HepG2 (cell line): ENCODE measurements around the gene ZPLD1. TPM values are rescaled to one million over a fixed set of nuclear protein-coding genes. Genes with fewer than 3 reads are reported as not detected.

Experiments used
- ATAC-seq: fragments of 200-7000 bp; cut with Tn5 transposase; 3 replicates; pipeline ENCODE4 v1.9.1; 2020; ENCODE audit warnings: mild to moderate bottlenecking, moderate library complexity
- BruUV-seq: library from RNA; stranded (reverse); fragments of 400-500 nt; replicated peaks from 2 replicates; lab custom pipeline; 2021; lab: Mats Ljungman, UMichigan
- CTCF ChIA-PET: fragments of 300-600 bp; formaldehyde crosslinking; extraction: SDS; loops from one replicate; lab custom pipeline; 2021; ENCODE audit warnings: low total read pairs, inconsistent platforms, low intra/inter-chr PET ratio; lab: Yijun Ruan, JAX
- POLR2A ChIA-PET: fragments of 350-600 bp; sonication (Branson Sonifier 250); formaldehyde crosslinking; loops from one replicate; lab custom pipeline; 2020; ENCODE audit warnings: antibody characterized with exemption, inconsistent platforms; lab: Yijun Ruan, JAX
- DNase-seq: peaks from one replicate; pipeline ENCODE4 v3.0.0-alpha.2; 2015; ENCODE audit warnings: low spot score
- FAIRE-seq: peaks from 3 replicates; lab custom pipeline; 2011; peaks lifted over from hg19 to GRCh38; lab: Jason Lieb, UNC
- H2AFZ ChIP-seq: one replicate; pipeline ENCODE4 v1.6.1; 2011; ENCODE audit warnings: low read length, inconsistent platforms
- H3K27ac ChIP-seq: fragments of 300-600 bp; 3 replicates; pipeline ENCODE4 v1.8.0; 2011; ENCODE audit warnings: mixed run types, mild to moderate bottlenecking, mixed read lengths, low read length, inconsistent platforms; ENCODE audit not compliant: insufficient read depth; ENCODE audit errors: extremely low read length
- H3K27me3 ChIP-seq, 2 experiments: fragments of 200-600 bp in 1 of 2; 2 replicates in 1 of 2; 3 replicates in 1 of 2; pipeline versions ENCODE4 v1.6.0 to v1.8.0; 2011; ENCODE audit warnings: low read length in 2 of 2, mild to moderate bottlenecking in 2 of 2, moderate library complexity in 2 of 2, inconsistent platforms in 1 of 2; ENCODE audit not compliant: insufficient read depth in 2 of 2, control insufficient read depth in 1 of 2
- H3K36me3 ChIP-seq, 2 experiments: fragments of 200-600 bp in 1 of 2; replicated peaks in 1 of 2; 2 replicates in 1 of 2; 3 replicates in 1 of 2; pipeline versions ENCODE4 v1.5.1 to v1.8.0; 2011; ENCODE audit warnings: low read length in 2 of 2, inconsistent platforms in 1 of 2; ENCODE audit not compliant: insufficient read depth in 2 of 2, control insufficient read depth in 1 of 2
- H3K4me1 ChIP-seq: 2 replicates; pipeline ENCODE4 v1.5.1; 2012; ENCODE audit warnings: low read length, inconsistent platforms; ENCODE audit not compliant: insufficient read depth
- H3K4me2 ChIP-seq: 2 replicates; pipeline ENCODE4 v1.6.0; 2011; ENCODE audit warnings: low read depth, low read length, inconsistent platforms
- H3K4me3 ChIP-seq, 3 experiments: fragments of 200-600 bp in 1 of 3; sonication (generic), shearing (Covaris generic) in 1 of 3; replicated peaks in 1 of 3; 2 replicates each; pipeline ENCODE4 v1.5.1; 2011 to 2016; ENCODE audit warnings: low read length in 3 of 3, inconsistent platforms in 2 of 3, low read depth in 2 of 3, mild to moderate bottlenecking in 2 of 3, control low read depth in 1 of 3, mixed read lengths in 1 of 3; ENCODE audit not compliant: insufficient read depth in 1 of 3
- H3K79me2 ChIP-seq: one replicate; pipeline ENCODE4 v1.6.1; 2011; ENCODE audit warnings: low read length, inconsistent platforms; ENCODE audit not compliant: insufficient read depth
- H3K9ac ChIP-seq: 2 replicates; pipeline ENCODE4 v1.6.0; 2011; ENCODE audit warnings: mild to moderate bottlenecking, low read depth, low read length, inconsistent platforms; ENCODE audit not compliant: insufficient read depth
- H3K9me3 ChIP-seq: 2 replicates; pipeline ENCODE4 v1.5.1; 2012; ENCODE audit warnings: mild to moderate bottlenecking, low read length
- H4K20me1 ChIP-seq: 2 replicates; pipeline ENCODE4 v1.6.0; 2011; ENCODE audit warnings: inconsistent platforms, mild to moderate bottlenecking, low read length, moderate library complexity; ENCODE audit not compliant: insufficient read depth
- NR3C1 ChIP-seq: sonication (generic); formaldehyde crosslinking; IDR thresholded peaks from 2 replicates; pipeline ENCODE4 v1.4.0; 2020; ENCODE audit warnings: missing genetic modification reagents
- POLR2AphosphoS2 ChIP-seq: IDR thresholded peaks from 2 replicates; pipeline ENCODE4 v1.6.1; 2011; ENCODE audit warnings: low read depth, low read length, improper control_type of control experiment
- POLR2G ChIP-seq: fragments of 200-400 bp; formaldehyde crosslinking; IDR thresholded peaks from 2 replicates; pipeline ENCODE4 v1.6.1; 2018; ENCODE audit warnings: mild to moderate bottlenecking, low read depth, low read length, moderate library complexity
- SMARCE1 ChIP-seq: fragments of 450-650 bp; IDR thresholded peaks from 2 replicates; pipeline ENCODE4 v1.6.1; 2017; ENCODE audit warnings: borderline replicate concordance
- ZNF530 ChIP-seq: sonication (generic); formaldehyde crosslinking; IDR thresholded peaks from 2 replicates; pipeline ENCODE4 v1.5.0; 2020; ENCODE audit warnings: low read depth, mild to moderate bottlenecking, missing genetic modification reagents
- ZNF746 ChIP-seq: sonication (generic); formaldehyde crosslinking; IDR thresholded peaks from 2 replicates; pipeline ENCODE4 v1.8.0; 2022; ENCODE audit warnings: mild to moderate bottlenecking, missing genetic modification reagents
- WGBS: methylation state at CpG from one replicate; pipeline ENCODE4 v1.1.6; 2017; ENCODE audit warnings: low lambda C conversion rate; 5-methylcytosine and 5-hydroxymethylcytosine counted together
- in situ Hi-C: cut with HindIII; loops from 2 replicates; pipeline ENCODE4 v1.10.0; 2017; ENCODE audit warnings: low pct_unique_long_range_greater_than_20kb; ENCODE audit not compliant: extremely low pct_ligation_motif_present
- intact Hi-C: fragments of 100-400 bp; cut with micrococcal nuclease; formaldehyde crosslinking; loops from one replicate; pipeline ENCODE4 v1.10.0; 2022; ENCODE audit not compliant: unreplicated experiment
- polyA plus RNA-seq, 8 experiments: library from polyadenylated mRNA; depleted of rRNA in 3 of 8; stranded (reverse) in 7 of 8; unstranded in 1 of 8; fragments of >200 nt; fragmentation: Illumina TruSeq in 4 of 8; extraction: Trizol in 4 of 8; gene quantifications; 2 replicates each; pipeline versions ENCODE4 v1.2.1 to v1.2.3, GENCODE V29; 2011 to 2016; ENCODE audit warnings: low read depth in 4 of 8, missing spikeins in 1 of 8, mixed read lengths in 1 of 8; ENCODE audit not compliant: insufficient read depth in 1 of 8
- total RNA-seq, 5 experiments: library from RNA; depleted of rRNA; stranded (reverse); fragments of >200 nt; fragmentation: Illumina TruSeq; extraction: Trizol; gene quantifications; 2 replicates each; pipeline ENCODE4 v1.2.3, GENCODE V29; 2016; ENCODE audit warnings: low read depth in 1 of 5
- TF ChIP-seq, protein P1 (sequence below), 2 experiments: IDR thresholded peaks; 2 replicates each; pipeline ENCODE4 v1.6.1; 2011 to 2012; ENCODE audit warnings: low read length in 2 of 2, borderline replicate concordance in 1 of 2, low read depth in 1 of 2, mild to moderate bottlenecking in 1 of 2, moderate library complexity in 1 of 2

Gene ZPLD1
- total and polyA plus RNA-seq, 2 of the 13 experiments (the other 11 are each of a cell fraction or from before 2014, with no cell fraction given), result not detected

DNA sequence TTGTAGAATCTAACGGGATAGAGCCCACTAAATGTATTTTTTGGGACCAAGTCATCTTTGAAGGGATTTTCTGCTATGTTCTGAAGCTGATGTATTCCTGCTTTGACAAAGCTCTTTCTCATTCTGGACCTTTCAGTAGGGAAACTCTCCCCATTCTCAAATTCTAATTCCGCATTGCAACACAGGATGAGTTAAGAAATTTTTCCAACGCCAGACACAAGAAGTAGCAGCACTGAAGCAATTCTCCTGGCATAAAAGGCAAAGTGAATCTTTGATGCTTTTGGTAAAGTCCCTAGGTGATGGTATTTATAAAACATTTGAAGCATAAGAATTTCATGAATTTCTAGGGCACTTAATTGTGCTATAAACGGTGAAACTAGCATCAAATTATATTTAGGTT, 76.8 kb downstream of the ZPLD1 start:
- in situ Hi-C loops, result no loop called here

More for the DNA sequence above, 76.8 kb downstream of the ZPLD1 start:
- H4K20me1 ChIP-seq, result no peaks in the 10 kb centered on the region
- peak overlapping the region; percentile 27 for H2AFZ ChIP-seq
- no peaks in the 10 kb centered on the region for H3K79me2 ChIP-seq
- no peak overlapping the region for H3K4me2 ChIP-seq
- H3K27me3 ChIP-seq, result no peaks in the 10 kb centered on the region
- no peak overlapping the region for H3K27ac ChIP-seq
- no peak overlapping the region for H3K9ac ChIP-seq
- no TSS peak for BruUV-seq
- no peak for FAIRE-seq
- no peaks in the 10 kb centered on the region for H3K9me3 ChIP-seq
- POLR2A ChIA-PET, result no interaction called here
- no peaks in the 10 kb centered on the region for H3K4me1 ChIP-seq
- no peaks in the 10 kb centered on the region for H3K36me3 ChIP-seq
- H3K4me3 ChIP-seq, result no peak overlapping the region
- TF ChIP-seq POLR2G (no peak), NR3C1 (CRISPR knock-in tag) (no peak), POLR2AphosphoS2 (no peak), SMARCE1 (no peak), ZNF746 (CRISPR knock-in tag) (no peak), ZNF530 (CRISPR knock-in tag) (no peak)
- TF ChIP-seq, protein P1, sequence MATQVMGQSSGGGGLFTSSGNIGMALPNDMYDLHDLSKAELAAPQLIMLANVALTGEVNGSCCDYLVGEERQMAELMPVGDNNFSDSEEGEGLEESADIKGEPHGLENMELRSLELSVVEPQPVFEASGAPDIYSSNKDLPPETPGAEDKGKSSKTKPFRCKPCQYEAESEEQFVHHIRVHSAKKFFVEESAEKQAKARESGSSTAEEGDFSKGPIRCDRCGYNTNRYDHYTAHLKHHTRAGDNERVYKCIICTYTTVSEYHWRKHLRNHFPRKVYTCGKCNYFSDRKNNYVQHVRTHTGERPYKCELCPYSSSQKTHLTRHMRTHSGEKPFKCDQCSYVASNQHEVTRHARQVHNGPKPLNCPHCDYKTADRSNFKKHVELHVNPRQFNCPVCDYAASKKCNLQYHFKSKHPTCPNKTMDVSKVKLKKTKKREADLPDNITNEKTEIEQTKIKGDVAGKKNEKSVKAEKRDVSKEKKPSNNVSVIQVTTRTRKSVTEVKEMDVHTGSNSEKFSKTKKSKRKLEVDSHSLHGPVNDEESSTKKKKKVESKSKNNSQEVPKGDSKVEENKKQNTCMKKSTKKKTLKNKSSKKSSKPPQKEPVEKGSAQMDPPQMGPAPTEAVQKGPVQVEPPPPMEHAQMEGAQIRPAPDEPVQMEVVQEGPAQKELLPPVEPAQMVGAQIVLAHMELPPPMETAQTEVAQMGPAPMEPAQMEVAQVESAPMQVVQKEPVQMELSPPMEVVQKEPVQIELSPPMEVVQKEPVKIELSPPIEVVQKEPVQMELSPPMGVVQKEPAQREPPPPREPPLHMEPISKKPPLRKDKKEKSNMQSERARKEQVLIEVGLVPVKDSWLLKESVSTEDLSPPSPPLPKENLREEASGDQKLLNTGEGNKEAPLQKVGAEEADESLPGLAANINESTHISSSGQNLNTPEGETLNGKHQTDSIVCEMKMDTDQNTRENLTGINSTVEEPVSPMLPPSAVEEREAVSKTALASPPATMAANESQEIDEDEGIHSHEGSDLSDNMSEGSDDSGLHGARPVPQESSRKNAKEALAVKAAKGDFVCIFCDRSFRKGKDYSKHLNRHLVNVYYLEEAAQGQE (IDR thresholded peaks at IDR 0.05; ENCODE audit: borderline replicate concordance in 1 of 2, low read depth in 1 of 2, low read length in 2 of 2), result no peak
- no peak for ATAC-seq
- DNase-seq, result no peak
- 13% methylated on average over 4 of the region's 4 CpGs for WGBS
- CTCF ChIA-PET, result no interaction called here
- intact Hi-C loops, result no loop called here
